ENCODE results near the gene ACSL5. TPM values are rescaled to one million over a fixed set of nuclear protein-coding genes. Genes with fewer than 3 reads are reported as not detected.

ACSL5 gene
- total RNA-seq, 1 donor from 2014 or later: 4.2 TPM

DNA sequence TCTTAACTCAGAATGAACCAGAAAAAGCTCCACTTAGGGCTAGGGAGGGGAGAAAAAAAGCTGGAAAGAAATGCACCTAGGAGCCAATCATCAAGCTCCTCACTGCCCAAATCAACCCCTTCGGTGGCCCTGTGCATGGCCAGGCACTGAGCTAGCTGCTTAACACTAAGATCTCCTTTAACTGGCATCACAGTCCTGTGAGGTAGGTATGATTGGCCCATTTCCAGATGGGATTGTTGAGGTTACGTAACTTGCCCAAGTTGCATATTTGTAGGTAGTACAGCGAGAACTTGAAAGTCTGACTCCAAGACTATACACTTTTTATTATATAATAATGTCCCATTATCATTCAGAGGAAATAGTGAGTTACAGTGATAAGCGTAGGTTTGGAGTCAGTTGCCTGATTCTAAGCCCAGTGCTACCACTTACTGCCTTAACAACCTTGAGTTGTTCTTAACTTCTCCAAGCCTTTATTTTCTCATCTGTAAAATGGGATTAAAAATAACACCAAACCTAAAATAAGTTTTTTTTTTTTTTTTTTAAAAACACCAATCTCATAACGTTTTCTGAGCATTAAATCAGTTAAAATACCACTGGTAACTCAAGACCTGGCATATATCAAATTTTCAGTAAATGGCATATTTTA lies 37.2 kb upstream of the ACSL5 start:
- Histone ChIP-seq H3K4me1 (ENCODE audit: control insufficient read depth in 3 of 3, insufficient read depth in 3 of 3, low read length in 3 of 3) (no peaks in the 10 kb centered on the region), H3K9ac (ENCODE audit: low read depth in 1 of 3, low read length in 3 of 3) (no peak overlapping the region), H3K27me3 (ENCODE audit: control insufficient read depth in 3 of 3, insufficient read depth in 3 of 3, low read length in 3 of 3) (peaks cover 0 to 5% (median 0%) of the 10 kb centered on the region in 3 donors), H3K36me3 (ENCODE audit: control insufficient read depth in 3 of 3, insufficient read depth in 3 of 3, low read length in 3 of 3) (no peaks in the 10 kb centered on the region), H3K9me3 (ENCODE audit: control insufficient read depth in 3 of 3, low read length in 3 of 3) (no peaks in the 10 kb centered on the region), H3K4me3 (ENCODE audit: low read length in 3 of 3) (no peak overlapping the region), H3K27ac (ENCODE audit: low read depth, low read length) (no peak overlapping the region)

DNA sequence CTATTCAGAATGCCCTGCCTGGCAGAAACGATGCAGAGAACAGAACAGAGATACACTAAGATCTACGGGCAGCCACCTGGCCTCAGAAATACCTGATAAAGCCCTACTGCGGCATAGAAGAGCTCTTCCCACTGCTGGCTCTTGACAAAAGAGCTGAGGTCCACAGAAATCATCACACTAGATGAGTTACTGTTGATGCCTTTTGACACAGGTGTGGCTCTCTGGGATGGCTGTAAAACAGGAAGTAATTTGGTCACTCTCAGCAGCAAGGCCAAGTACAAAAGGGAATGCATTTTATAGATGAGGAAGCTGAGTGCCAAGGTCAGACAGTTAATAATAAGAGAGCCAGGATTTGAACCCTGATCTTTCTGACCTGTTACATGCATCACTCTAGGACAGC lies 35.0 kb upstream of the ACSL5 start:
- H3K9me3 ChIP-seq (ENCODE audit: control insufficient read depth in 3 of 3, low read length in 3 of 3): no peaks in the 10 kb centered on the region
- H3K27ac ChIP-seq (ENCODE audit: low read depth, low read length): no peak overlapping the region
- no peak overlapping the region for H3K9ac ChIP-seq (ENCODE audit: low read depth in 1 of 3, low read length in 3 of 3)
- no peaks in the 10 kb centered on the region for H3K36me3 ChIP-seq (ENCODE audit: control insufficient read depth in 3 of 3, insufficient read depth in 3 of 3, low read length in 3 of 3)
- peaks cover 0 to 5% (median 0%) of the 10 kb centered on the region in 3 donors for H3K27me3 ChIP-seq (ENCODE audit: control insufficient read depth in 3 of 3, insufficient read depth in 3 of 3, low read length in 3 of 3)
- no peak overlapping the region for H3K4me3 ChIP-seq (ENCODE audit: low read length in 3 of 3)
- H3K4me1 ChIP-seq (ENCODE audit: control insufficient read depth in 3 of 3, insufficient read depth in 3 of 3, low read length in 3 of 3): no peaks in the 10 kb centered on the region

DNA sequence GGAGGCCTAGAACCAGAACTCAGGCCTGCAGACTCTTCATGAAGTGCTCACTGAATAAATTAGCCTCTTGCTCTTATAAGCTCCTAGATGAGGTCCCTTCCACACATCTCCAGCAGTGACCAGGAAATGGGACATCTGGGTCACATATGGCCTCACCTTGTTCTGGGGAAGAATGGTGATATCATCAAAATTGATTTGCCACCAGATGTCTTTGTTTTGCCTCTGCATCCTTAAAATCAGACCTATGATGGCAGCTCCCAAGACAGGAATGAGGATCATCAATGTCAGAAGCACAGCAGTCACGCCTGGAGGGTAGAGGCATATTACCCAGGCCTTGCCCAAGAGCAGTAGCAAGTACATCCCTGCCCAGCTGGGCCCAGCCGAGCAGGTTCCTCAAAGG lies 33.3 kb upstream of the ACSL5 start:
- H3K27me3 ChIP-seq (ENCODE audit: control insufficient read depth in 3 of 3, insufficient read depth in 3 of 3, low read length in 3 of 3): peaks cover 0 to 5% (median 0%) of the 10 kb centered on the region in 3 donors

DNA sequence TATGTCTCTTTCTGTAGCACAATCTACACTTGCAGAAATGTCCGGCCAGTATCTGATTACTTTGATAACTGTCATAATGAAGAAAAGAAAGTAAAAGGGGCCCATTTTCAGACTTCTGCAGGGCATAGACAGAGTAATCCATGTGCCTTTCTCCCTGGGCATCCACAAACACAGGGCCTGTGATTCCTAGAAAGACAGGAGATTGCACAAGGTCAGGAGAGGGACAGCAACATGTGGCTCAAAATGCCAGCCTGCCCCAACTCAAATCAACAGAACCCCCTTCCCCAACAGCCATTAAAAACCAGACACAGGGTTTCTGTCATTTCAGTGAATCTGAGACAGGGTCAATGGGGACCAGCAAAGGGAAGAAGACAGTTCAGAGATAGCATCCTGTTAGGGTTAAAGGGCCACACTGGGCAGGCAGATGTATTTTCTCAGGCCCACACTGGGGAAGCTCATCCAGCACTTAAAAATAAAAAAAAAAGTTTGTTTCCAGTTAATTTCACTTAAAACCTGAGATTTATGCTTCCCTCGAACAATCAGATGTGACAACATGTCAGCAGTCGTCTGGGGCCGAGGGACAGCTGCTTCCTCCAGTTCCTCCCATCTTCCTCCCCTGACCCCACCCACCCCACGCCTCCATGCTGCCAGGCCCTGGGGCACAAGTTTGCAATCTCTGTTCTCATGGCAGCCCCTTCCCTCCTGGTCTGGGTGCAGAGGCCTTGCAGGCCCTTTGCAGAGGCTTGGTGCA lies 30.7 kb upstream of the ACSL5 start:
- H3K9ac ChIP-seq (ENCODE audit: low read depth in 1 of 3, low read length in 3 of 3): no peak overlapping the region
- no peaks in the 10 kb centered on the region for H3K4me1 ChIP-seq (ENCODE audit: control insufficient read depth in 3 of 3, insufficient read depth in 3 of 3, low read length in 3 of 3)
- H3K27me3 ChIP-seq (ENCODE audit: control insufficient read depth in 3 of 3, insufficient read depth in 3 of 3, low read length in 3 of 3): no peaks in the 10 kb centered on the region
- H3K36me3 ChIP-seq (ENCODE audit: control insufficient read depth in 3 of 3, insufficient read depth in 3 of 3, low read length in 3 of 3): no peaks in the 10 kb centered on the region
- no peak overlapping the region for H3K4me3 ChIP-seq (ENCODE audit: low read length in 3 of 3)
- no peak overlapping the region for H3K27ac ChIP-seq (ENCODE audit: low read depth, low read length)
- H3K9me3 ChIP-seq (ENCODE audit: control insufficient read depth in 3 of 3, low read length in 3 of 3): no peaks in the 10 kb centered on the region

More for the DNA sequence above, 33.3 kb upstream of the ACSL5 start:
- Histone ChIP-seq H3K9me3 (ENCODE audit: control insufficient read depth in 3 of 3, low read length in 3 of 3) (no peaks in the 10 kb centered on the region), H3K36me3 (ENCODE audit: control insufficient read depth in 3 of 3, insufficient read depth in 3 of 3, low read length in 3 of 3) (no peaks in the 10 kb centered on the region), H3K4me3 (ENCODE audit: low read length in 3 of 3) (no peak overlapping the region), H3K27ac (ENCODE audit: low read depth, low read length) (no peak overlapping the region), H3K4me1 (ENCODE audit: control insufficient read depth in 3 of 3, insufficient read depth in 3 of 3, low read length in 3 of 3) (no peaks in the 10 kb centered on the region), H3K9ac (ENCODE audit: low read depth in 1 of 3, low read length in 3 of 3) (no peak overlapping the region)

DNA sequence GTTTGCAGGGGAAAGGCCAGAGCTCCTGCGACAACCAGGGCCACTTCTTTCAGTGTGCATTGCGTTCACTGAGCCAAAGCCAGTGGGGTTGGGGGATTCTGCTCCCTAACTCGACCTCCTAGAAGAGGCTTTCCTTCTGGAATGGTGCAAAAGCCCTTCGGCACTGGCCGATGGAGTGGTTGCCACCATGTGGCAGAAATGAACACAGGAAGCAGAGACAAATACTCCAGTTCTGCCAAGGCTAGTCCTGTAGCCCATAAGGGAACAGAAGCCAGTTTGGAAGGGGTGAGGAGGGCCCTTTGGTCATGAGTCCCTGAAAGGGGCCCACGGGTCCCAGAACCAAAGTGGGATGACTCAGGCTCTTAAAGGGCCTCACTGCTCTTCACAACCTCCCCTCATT lies 29.7 kb upstream of the ACSL5 start:
- Histone ChIP-seq H3K9ac (ENCODE audit: low read depth in 1 of 3, low read length in 3 of 3) (no peak overlapping the region), H3K4me3 (ENCODE audit: low read length in 3 of 3) (no peak overlapping the region), H3K27me3 (ENCODE audit: control insufficient read depth in 3 of 3, insufficient read depth in 3 of 3, low read length in 3 of 3) (no peaks in the 10 kb centered on the region), H3K9me3 (ENCODE audit: control insufficient read depth in 3 of 3, low read length in 3 of 3) (no peaks in the 10 kb centered on the region), H3K4me1 (ENCODE audit: control insufficient read depth in 3 of 3, insufficient read depth in 3 of 3, low read length in 3 of 3) (no peaks in the 10 kb centered on the region), H3K36me3 (ENCODE audit: control insufficient read depth in 3 of 3, insufficient read depth in 3 of 3, low read length in 3 of 3) (no peaks in the 10 kb centered on the region), H3K27ac (ENCODE audit: low read depth, low read length) (no peak overlapping the region)

DNA sequence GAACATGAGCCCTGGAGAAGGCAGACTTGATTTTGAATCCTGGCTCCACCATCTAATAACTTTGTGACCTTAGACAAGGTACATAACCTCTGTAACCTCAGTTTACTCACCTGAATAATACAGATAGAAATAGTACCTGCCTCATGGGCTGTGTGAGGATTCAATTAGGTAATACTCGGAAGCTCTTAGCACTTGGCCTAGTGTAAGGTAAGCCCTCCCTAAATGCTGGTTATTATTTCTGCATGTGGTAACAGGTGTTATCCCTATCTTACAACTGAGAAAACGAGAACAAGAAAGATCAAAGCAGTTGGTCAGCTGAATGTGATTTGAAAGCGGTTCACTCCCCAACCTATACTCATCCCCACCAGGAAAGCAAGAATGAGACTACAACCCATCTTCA lies 28.7 kb upstream of the ACSL5 start:
- no peaks in the 10 kb centered on the region for H3K9me3 ChIP-seq (ENCODE audit: control insufficient read depth in 3 of 3, low read length in 3 of 3)
- no peak overlapping the region for H3K27ac ChIP-seq (ENCODE audit: low read depth, low read length)

DNA sequence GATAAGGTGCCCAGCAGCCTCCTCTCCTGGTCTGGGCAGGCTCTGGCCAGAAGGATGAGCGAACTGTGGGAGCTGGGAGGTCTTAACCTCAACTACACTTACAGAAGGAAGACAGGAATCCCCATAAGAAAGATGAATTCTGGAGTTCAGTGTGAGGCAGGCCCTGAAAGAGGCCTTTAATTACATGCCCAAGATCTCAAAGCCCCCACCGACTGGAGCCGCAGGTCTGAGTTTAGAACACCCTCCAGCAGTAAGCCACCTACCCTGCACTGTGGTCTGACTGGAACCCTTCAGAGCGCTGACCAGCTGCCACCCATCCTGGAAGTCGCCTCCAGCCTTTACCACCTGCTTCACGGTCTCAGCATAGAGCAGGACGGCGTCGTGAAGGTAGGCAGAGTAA lies 28.2 kb upstream of the ACSL5 start:
- no peaks in the 10 kb centered on the region for H3K9me3 ChIP-seq (ENCODE audit: control insufficient read depth in 3 of 3, low read length in 3 of 3)

More for the DNA sequence above, 28.7 kb upstream of the ACSL5 start:
- no peak overlapping the region for H3K9ac ChIP-seq (ENCODE audit: low read depth in 1 of 3, low read length in 3 of 3)
- H3K27me3 ChIP-seq (ENCODE audit: control insufficient read depth in 3 of 3, insufficient read depth in 3 of 3, low read length in 3 of 3): no peaks in the 10 kb centered on the region
- no peaks in the 10 kb centered on the region for H3K4me1 ChIP-seq (ENCODE audit: control insufficient read depth in 3 of 3, insufficient read depth in 3 of 3, low read length in 3 of 3)
- no peaks in the 10 kb centered on the region for H3K36me3 ChIP-seq (ENCODE audit: control insufficient read depth in 3 of 3, insufficient read depth in 3 of 3, low read length in 3 of 3)
- no peak overlapping the region for H3K4me3 ChIP-seq (ENCODE audit: low read length in 3 of 3)

DNA sequence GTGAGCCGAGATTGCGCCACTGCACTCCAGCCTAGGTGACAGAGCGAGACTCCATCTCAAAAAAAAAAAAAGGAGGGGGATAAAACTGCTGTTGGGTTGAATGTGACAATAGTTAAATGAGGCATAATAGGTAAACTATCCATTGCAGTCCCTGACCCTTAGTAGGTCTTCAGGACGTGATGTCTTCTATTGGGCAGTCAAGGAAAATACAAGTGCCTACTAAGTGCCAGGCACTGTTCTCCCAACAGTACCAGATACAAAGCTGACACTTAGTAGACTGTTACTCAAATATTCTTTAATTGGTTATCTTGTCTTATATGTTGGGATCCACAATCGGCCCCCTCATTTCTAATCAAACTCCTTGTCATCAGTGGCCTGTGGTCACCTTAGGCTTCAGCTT lies 27.1 kb upstream of the ACSL5 start:
- Histone ChIP-seq H3K4me1 (ENCODE audit: control insufficient read depth in 3 of 3, insufficient read depth in 3 of 3, low read length in 3 of 3) (no peaks in the 10 kb centered on the region), H3K9me3 (ENCODE audit: control insufficient read depth in 3 of 3, low read length in 3 of 3) (no peaks in the 10 kb centered on the region), H3K4me3 (ENCODE audit: low read length in 3 of 3) (no peak overlapping the region), H3K9ac (ENCODE audit: low read depth in 1 of 3, low read length in 3 of 3) (no peak overlapping the region), H3K36me3 (ENCODE audit: control insufficient read depth in 3 of 3, insufficient read depth in 3 of 3, low read length in 3 of 3) (no peaks in the 10 kb centered on the region), H3K27ac (ENCODE audit: low read depth, low read length) (no peak overlapping the region), H3K27me3 (ENCODE audit: control insufficient read depth in 3 of 3, insufficient read depth in 3 of 3, low read length in 3 of 3) (no peaks in the 10 kb centered on the region)

More for the DNA sequence above, 28.2 kb upstream of the ACSL5 start:
- Histone ChIP-seq H3K9ac (ENCODE audit: low read depth in 1 of 3, low read length in 3 of 3) (no peak overlapping the region), H3K4me3 (ENCODE audit: low read length in 3 of 3) (no peak overlapping the region), H3K27me3 (ENCODE audit: control insufficient read depth in 3 of 3, insufficient read depth in 3 of 3, low read length in 3 of 3) (no peaks in the 10 kb centered on the region), H3K4me1 (ENCODE audit: control insufficient read depth in 3 of 3, insufficient read depth in 3 of 3, low read length in 3 of 3) (no peaks in the 10 kb centered on the region), H3K27ac (ENCODE audit: low read depth, low read length) (no peak overlapping the region), H3K36me3 (ENCODE audit: control insufficient read depth in 3 of 3, insufficient read depth in 3 of 3, low read length in 3 of 3) (no peaks in the 10 kb centered on the region)

DNA sequence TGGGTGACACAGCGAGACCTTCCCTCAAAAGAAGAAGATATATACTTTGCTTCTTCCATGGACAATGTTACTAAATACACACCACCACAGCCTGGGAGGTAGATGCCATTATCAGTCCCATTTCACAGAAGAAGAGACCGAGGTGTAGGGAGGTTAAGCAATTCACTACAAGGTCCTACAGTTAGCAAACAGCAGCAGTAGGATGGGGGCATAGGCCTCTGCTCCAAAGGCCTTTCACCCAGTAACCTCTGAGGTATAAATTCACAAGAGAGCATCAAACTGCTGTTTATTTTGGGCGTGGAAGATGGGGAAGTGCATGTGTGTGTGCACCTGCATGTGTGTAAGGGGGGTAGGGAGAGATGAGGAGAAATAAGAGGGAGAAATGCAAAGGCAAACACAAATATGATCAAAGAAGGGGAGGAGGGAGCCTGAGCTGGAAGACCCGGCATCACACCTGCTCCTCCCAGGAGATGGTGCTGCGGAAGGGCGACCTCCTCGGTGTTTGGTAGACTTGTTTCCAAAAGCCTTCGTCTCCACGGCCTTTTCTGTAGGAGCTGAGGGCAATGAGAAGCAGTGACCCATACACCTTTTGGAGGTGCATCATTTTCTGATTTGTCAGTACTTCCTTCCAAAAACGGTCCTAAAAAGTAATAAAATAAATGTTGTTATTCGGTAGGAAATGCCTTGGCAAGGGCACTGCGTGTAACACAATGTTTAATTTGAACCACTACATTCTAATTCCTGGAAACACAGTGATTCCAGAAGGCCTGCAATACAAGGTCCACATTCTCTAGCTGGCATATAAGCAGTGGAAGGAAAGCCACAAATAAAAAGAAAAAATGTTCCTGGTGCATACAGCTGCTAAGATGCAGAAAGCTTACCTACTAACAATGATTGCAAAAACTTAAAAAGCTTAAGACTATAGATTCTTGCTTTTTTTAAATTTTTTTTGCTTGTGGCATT lies 25.9 kb upstream of the ACSL5 start:
- H3K27me3 ChIP-seq (ENCODE audit: control insufficient read depth in 3 of 3, insufficient read depth in 3 of 3, low read length in 3 of 3): no peaks in the 10 kb centered on the region
- no peaks in the 10 kb centered on the region for H3K9me3 ChIP-seq (ENCODE audit: control insufficient read depth in 3 of 3, low read length in 3 of 3)
- no peaks in the 10 kb centered on the region for H3K4me1 ChIP-seq (ENCODE audit: control insufficient read depth in 3 of 3, insufficient read depth in 3 of 3, low read length in 3 of 3)
- H3K4me3 ChIP-seq (ENCODE audit: low read length in 3 of 3): no peak overlapping the region
- H3K27ac ChIP-seq (ENCODE audit: low read depth, low read length): no peak overlapping the region
- H3K36me3 ChIP-seq (ENCODE audit: control insufficient read depth in 3 of 3, insufficient read depth in 3 of 3, low read length in 3 of 3): no peaks in the 10 kb centered on the region
- H3K9ac ChIP-seq (ENCODE audit: low read depth in 1 of 3, low read length in 3 of 3): no peak overlapping the region

Data from skeletal muscle tissue (tissue), 4 donors.